Spleen (tissue), 7 donors: ENCODE data around the gene GADL1.

Experiments
- POLR2A ChIP-seq, 3 donors: fragments of 450-650 bp; IDR thresholded peaks; one replicate each; pipeline ENCODE4 v1.5.1; 2017; ENCODE audit warnings: antibody characterized with exemption in 3 of 3, mild to moderate bottlenecking in 1 of 3
- POLR2AphosphoS5 ChIP-seq, 3 donors: sonication (generic); formaldehyde crosslinking; IDR thresholded peaks; one replicate each; pipeline ENCODE4 v1.5.1; 2017; ENCODE audit warnings: antibody characterized with exemption in 3 of 3
- TF ChIP-seq, protein P1 (sequence below), 11 experiments: fragments of 200-600 bp in 7 of 11; fragments of 450-650 bp in 4 of 11; sonication (generic) in 4 of 11; IDR thresholded peaks in 8 of 11; conservative IDR thresholded peaks in 3 of 11; 1 replicate in 7 of 11; 2 replicates in 4 of 11; pipeline versions ENCODE4 v1.4.0 to v1.8.0; 2016 to 2021; ENCODE audit warnings: antibody characterized with exemption in 11 of 11, inconsistent platforms in 4 of 11, mild to moderate bottlenecking in 1 of 11
- donor health status: DM: no; HTN: no; CAD: no; lungs with moderate emphysema.
- donor health status: DM: no; HTN: no; CAD: no.
- donor health status: DM: no; HTN: no; CAD: no.

- TF ChIP-seq, protein P1, sequence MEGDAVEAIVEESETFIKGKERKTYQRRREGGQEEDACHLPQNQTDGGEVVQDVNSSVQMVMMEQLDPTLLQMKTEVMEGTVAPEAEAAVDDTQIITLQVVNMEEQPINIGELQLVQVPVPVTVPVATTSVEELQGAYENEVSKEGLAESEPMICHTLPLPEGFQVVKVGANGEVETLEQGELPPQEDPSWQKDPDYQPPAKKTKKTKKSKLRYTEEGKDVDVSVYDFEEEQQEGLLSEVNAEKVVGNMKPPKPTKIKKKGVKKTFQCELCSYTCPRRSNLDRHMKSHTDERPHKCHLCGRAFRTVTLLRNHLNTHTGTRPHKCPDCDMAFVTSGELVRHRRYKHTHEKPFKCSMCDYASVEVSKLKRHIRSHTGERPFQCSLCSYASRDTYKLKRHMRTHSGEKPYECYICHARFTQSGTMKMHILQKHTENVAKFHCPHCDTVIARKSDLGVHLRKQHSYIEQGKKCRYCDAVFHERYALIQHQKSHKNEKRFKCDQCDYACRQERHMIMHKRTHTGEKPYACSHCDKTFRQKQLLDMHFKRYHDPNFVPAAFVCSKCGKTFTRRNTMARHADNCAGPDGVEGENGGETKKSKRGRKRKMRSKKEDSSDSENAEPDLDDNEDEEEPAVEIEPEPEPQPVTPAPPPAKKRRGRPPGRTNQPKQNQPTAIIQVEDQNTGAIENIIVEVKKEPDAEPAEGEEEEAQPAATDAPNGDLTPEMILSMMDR (IDR thresholded peaks at IDR 0.05 in 8 of 11, conservative IDR thresholded peaks at IDR 0.05 in 3 of 11) = no peak
- no peak for TF ChIP-seq POLR2AphosphoS5 (IDR thresholded peaks at IDR 0.05)
- TF ChIP-seq POLR2A (IDR thresholded peaks at IDR 0.05) = no peak
Measured at GRCh38 chr3:30805695-30806094, 88.8 kb downstream of the GADL1 start.
